BJ (cell line): ENCODE results near the gene EDARADD. TPM values are rescaled to one million over a fixed set of nuclear protein-coding genes. Genes with fewer than 3 reads are reported as not detected.

Experiments used
- CTCF ChIA-PET: fragments of 350-600 bp; formaldehyde crosslinking; extraction: SDS; loops from one replicate; lab custom pipeline; 2021; ENCODE audit warnings: antibody characterized with exemption, inconsistent platforms; lab: Yijun Ruan, JAX
- POLR2A ChIA-PET: fragments of 300-600 bp; sonication (Branson Sonifier 250); formaldehyde crosslinking; extraction: SDS; loops from one replicate; lab custom pipeline; 2021; ENCODE audit warnings: antibody characterized with exemption; lab: Charles Lee
- DNase-seq: peaks from one replicate; pipeline ENCODE4 v3.0.0-alpha.2; 2011; ENCODE audit warnings: low read depth
- H3K27me3 ChIP-seq: 2 replicates; pipeline ENCODE4 v1.6.0; 2011; ENCODE audit warnings: low read length; ENCODE audit not compliant: control insufficient read depth, insufficient read depth
- H3K36me3 ChIP-seq: 2 replicates; pipeline ENCODE4 v1.5.1; 2011; ENCODE audit warnings: low read length; ENCODE audit not compliant: control insufficient read depth, insufficient read depth
- H3K4me3 ChIP-seq: 2 replicates; pipeline ENCODE4 v1.5.1; 2011; ENCODE audit warnings: low read depth, mild to moderate bottlenecking, control low read depth, low read length
- CTCF ChIP-seq: IDR thresholded peaks from 2 replicates; pipeline ENCODE4 v1.5.1; 2011; ENCODE audit warnings: low read depth, mild to moderate bottlenecking, control low read depth, inconsistent platforms, low read length, moderate library complexity; ENCODE audit not compliant: insufficient read depth
- polyA plus RNA-seq: library from polyadenylated mRNA; depleted of rRNA; stranded (reverse); fragments of >200 nt; gene quantifications from 2 replicates; pipeline ENCODE4 v1.2.3, GENCODE V29; 2011

Gene EDARADD
- polyA plus RNA-seq, 1 experiment: not detected

- no peak for DNase-seq
- POLR2A ChIA-PET: no interaction called here
- Histone ChIP-seq H3K36me3 (no peaks in the 10 kb centered on the region), H3K4me3 (no peak overlapping the region), H3K27me3 (no peaks in the 10 kb centered on the region)
- no peak for TF ChIP-seq CTCF
- CTCF ChIA-PET: interaction anchor here (1.2 kb wide), 1 partner anchor 56 kb away, joined by 3 read pairs; no protein-coding TSS in a partner anchor
These were observed 120.8 kb downstream of the EDARADD start for GRCh38 chr1:236514703-236515442.

- no peaks in the 10 kb centered on the region for H3K36me3 ChIP-seq
- ChIA-PET POLR2A (no interaction called here), CTCF (interaction anchor here (1.2 kb wide), 1 partner anchor 57 kb away, joined by 3 read pairs; no protein-coding TSS in a partner anchor)
- no peak overlapping the region for H3K4me3 ChIP-seq
- no peaks in the 10 kb centered on the region for H3K27me3 ChIP-seq
- no peak for DNase-seq
- no peak for TF ChIP-seq CTCF
These were observed 121.4 kb downstream of the EDARADD start for GRCh38 chr1:236515443-236515958.

GRCh38 chr1:236516929-236517704 is 123.0 kb downstream of the EDARADD start:
- peak; percentile 53 for DNase-seq
- ChIA-PET CTCF (interaction anchor here (0.7 to 1.0 kb wide), 2 partner anchors 10 to 998 kb away, joined by 3 read pairs; no protein-coding TSS in a partner anchor), POLR2A (interaction anchor here (0.6 to 0.8 kb wide), 3 partner anchors 10 to 1545 kb away, joined by 4 to 7 read pairs (median 5); no protein-coding TSS in a partner anchor)
- no peak for TF ChIP-seq CTCF
- H3K36me3 ChIP-seq: no peaks in the 10 kb centered on the region
- H3K27me3 ChIP-seq: no peaks in the 10 kb centered on the region
- no peak overlapping the region for H3K4me3 ChIP-seq

- no peak for DNase-seq
- POLR2A ChIA-PET: no interaction called here
- no peak for TF ChIP-seq CTCF
- H3K27me3 ChIP-seq: no peaks in the 10 kb centered on the region
- H3K4me3 ChIP-seq: no peak overlapping the region
- CTCF ChIA-PET: interaction anchor here (0.7 kb wide), 1 partner anchor 996 kb away, joined by 3 read pairs; no protein-coding TSS in a partner anchor
- H3K36me3 ChIP-seq: no peaks in the 10 kb centered on the region
These were observed 124.2 kb downstream of the EDARADD start for GRCh38 chr1:236518322-236518721.
